Smooth muscle cell (in vitro differentiated cells): Measurements from ENCODE around the gene KAT5. TPM values are rescaled to one million over a fixed set of nuclear protein-coding genes. Genes with fewer than 3 reads are reported as not detected.
A peak's percentile ranks its signal among the peaks of the same experiment; 100 is the strongest.

Experiments used
- DNase-seq: peaks from one replicate; lab custom pipeline; 2025; ENCODE audit not compliant: unreplicated experiment; lab: John Stamatoyannopoulos, UW
- H2AFZ ChIP-seq: fragments of 200-600 bp; sonication (generic); 2 replicates; pipeline ENCODE4 v1.6.0; 2016; ENCODE audit warnings: antibody characterized with exemption, low read depth, mild to moderate bottlenecking
- H3F3A ChIP-seq: fragments of 200-600 bp; sonication (generic); 2 replicates; pipeline ENCODE4 v1.6.0; 2017; ENCODE audit warnings: antibody characterized with exemption, low read depth
- H3K27ac ChIP-seq: fragments of 200-600 bp; sonication (generic); 2 replicates; pipeline ENCODE4 v1.5.1; 2016; ENCODE audit warnings: low read depth, mild to moderate bottlenecking
- H3K27me3 ChIP-seq: fragments of 200-600 bp; sonication (generic); 2 replicates; pipeline ENCODE4 v1.6.1; 2016; ENCODE audit warnings: low read depth, mild to moderate bottlenecking
- H3K36me3 ChIP-seq: fragments of 200-600 bp; sonication (generic); 2 replicates; pipeline ENCODE4 v1.5.1; 2016; ENCODE audit warnings: low read depth
- H3K4me1 ChIP-seq: fragments of 200-600 bp; sonication (generic); 2 replicates; pipeline ENCODE4 v1.5.1; 2016; ENCODE audit warnings: low read depth
- H3K4me2 ChIP-seq: fragments of 200-600 bp; sonication (generic); 2 replicates; pipeline ENCODE4 v1.6.0; 2016; ENCODE audit warnings: mild to moderate bottlenecking
- H3K4me3 ChIP-seq: fragments of 200-600 bp; sonication (generic); 2 replicates; pipeline ENCODE4 v1.5.1; 2016; ENCODE audit warnings: mild to moderate bottlenecking
- H3K79me2 ChIP-seq: fragments of 200-600 bp; sonication (generic); 2 replicates; pipeline ENCODE4 v1.6.0; 2016; ENCODE audit warnings: low read depth, mild to moderate bottlenecking
- H3K9ac ChIP-seq: fragments of 200-600 bp; sonication (generic); 2 replicates; pipeline ENCODE4 v1.6.0; 2016; ENCODE audit warnings: low read depth
- H3K9me3 ChIP-seq: fragments of 200-600 bp; sonication (generic); replicated peaks from 2 replicates; pipeline ENCODE4 v1.5.1; 2016; ENCODE audit warnings: low read depth
- H4K20me1 ChIP-seq: fragments of 200-600 bp; sonication (generic); 2 replicates; pipeline ENCODE4 v1.6.0; 2016; ENCODE audit warnings: low read depth
- WGBS: methylation state at CpG from one replicate; pipeline ENCODE4 v1.1.7; 2016; ENCODE audit warnings: low lambda C conversion rate; 5-methylcytosine and 5-hydroxymethylcytosine counted together
- polyA plus RNA-seq: library from polyadenylated mRNA; unstranded; fragments of >200 nt; fragmentation: Nextera tagmentation; extraction: Ambion mirVana; gene quantifications from 2 replicates; pipeline ENCODE4 v1.2.1, GENCODE V29; 2016
- total RNA-seq: library from RNA; depleted of rRNA; stranded (reverse); fragments of >200 nt; gene quantifications from 2 replicates; pipeline ENCODE4 v1.2.3, GENCODE V29; 2014
- TF ChIP-seq, protein P1 (sequence below): fragments of 200-600 bp; sonication (generic); IDR thresholded peaks from 2 replicates; pipeline ENCODE4 v1.5.1; 2017; ENCODE audit warnings: borderline replicate concordance, mild to moderate bottlenecking, antibody characterized with exemption; ENCODE audit not compliant: insufficient read depth, poor library complexity, severe bottlenecking

KAT5 gene
- total and polyA plus RNA-seq, 2 experiments from 2014 or later: 37.0 to 38.8 TPM

DNA sequence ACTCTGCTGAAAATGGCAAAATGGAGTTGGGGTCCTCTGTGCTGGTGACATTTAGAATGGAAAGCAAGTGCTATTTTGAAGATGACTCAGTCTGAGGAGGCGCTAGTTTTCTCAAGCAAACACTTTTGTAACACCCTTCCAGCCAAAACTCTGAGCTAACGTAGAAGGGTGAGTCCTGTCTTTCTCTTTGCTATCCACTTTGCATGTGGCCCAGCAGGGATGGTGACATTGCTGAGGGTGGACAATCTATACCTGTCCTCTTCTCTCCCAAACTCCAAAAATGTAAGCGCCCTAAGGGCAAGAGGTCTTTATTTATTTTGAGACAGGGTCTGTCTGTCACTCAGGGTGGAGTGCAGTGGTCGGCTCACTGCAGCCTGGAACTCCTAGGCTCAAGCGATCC is 3.6 kb upstream of the KAT5 start:
- no peak overlapping the region for H3K4me2 ChIP-seq
- H4K20me1 ChIP-seq: no peaks in the 10 kb centered on the region
- TF ChIP-seq, protein P1, sequence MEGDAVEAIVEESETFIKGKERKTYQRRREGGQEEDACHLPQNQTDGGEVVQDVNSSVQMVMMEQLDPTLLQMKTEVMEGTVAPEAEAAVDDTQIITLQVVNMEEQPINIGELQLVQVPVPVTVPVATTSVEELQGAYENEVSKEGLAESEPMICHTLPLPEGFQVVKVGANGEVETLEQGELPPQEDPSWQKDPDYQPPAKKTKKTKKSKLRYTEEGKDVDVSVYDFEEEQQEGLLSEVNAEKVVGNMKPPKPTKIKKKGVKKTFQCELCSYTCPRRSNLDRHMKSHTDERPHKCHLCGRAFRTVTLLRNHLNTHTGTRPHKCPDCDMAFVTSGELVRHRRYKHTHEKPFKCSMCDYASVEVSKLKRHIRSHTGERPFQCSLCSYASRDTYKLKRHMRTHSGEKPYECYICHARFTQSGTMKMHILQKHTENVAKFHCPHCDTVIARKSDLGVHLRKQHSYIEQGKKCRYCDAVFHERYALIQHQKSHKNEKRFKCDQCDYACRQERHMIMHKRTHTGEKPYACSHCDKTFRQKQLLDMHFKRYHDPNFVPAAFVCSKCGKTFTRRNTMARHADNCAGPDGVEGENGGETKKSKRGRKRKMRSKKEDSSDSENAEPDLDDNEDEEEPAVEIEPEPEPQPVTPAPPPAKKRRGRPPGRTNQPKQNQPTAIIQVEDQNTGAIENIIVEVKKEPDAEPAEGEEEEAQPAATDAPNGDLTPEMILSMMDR: no peak
- no peaks in the 10 kb centered on the region for H3K36me3 ChIP-seq
- no peaks in the 10 kb centered on the region for H3K27me3 ChIP-seq
- H3K9me3 ChIP-seq: no peaks in the 10 kb centered on the region
- no peak overlapping the region for H3K9ac ChIP-seq
- 88% methylated on average over 5 of the region's 5 CpGs for WGBS
- no peaks in the 10 kb centered on the region for H3K4me1 ChIP-seq
- no peak overlapping the region for H3K4me3 ChIP-seq
- H2AFZ ChIP-seq: no peak overlapping the region
- no peaks in the 10 kb centered on the region for H3K79me2 ChIP-seq
- H3F3A ChIP-seq: no peaks in the 10 kb centered on the region
- DNase-seq: no peak
- H3K27ac ChIP-seq: no peak overlapping the region

DNA sequence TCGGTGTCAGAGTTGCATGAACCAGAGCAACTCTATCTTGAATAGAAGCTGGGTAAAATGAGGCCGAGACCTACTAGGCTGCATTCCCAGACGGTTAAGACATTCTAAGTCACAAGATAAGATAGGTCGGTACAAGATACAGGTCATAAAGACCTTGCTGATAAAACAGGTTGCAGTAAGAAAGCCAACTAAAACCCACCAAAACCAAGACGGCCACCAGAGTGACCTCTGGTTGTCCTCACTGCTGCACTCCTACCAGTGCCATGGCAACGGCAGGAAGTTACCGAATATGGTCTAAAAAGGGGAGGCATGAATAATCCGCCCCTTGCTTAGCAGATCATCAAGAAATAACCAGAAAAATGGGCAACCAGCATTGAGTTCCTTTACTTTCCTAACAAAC is 2.4 kb upstream of the KAT5 start:
- Histone ChIP-seq H3K79me2 (no peaks in the 10 kb centered on the region), H3K9ac (no peak overlapping the region), H3K4me3 (no peak overlapping the region), H2AFZ (no peak overlapping the region), H3K36me3 (no peaks in the 10 kb centered on the region), H3K4me1 (no peaks in the 10 kb centered on the region), H3F3A (no peaks in the 10 kb centered on the region), H3K27me3 (no peaks in the 10 kb centered on the region), H4K20me1 (no peaks in the 10 kb centered on the region), H3K4me2 (no peak overlapping the region), H3K27ac (no peak overlapping the region), H3K9me3 (no peaks in the 10 kb centered on the region)
- DNase-seq: no peak
- TF ChIP-seq, protein P1: no peak
- 55% methylated on average over 8 of the region's 8 CpGs for WGBS

DNA sequence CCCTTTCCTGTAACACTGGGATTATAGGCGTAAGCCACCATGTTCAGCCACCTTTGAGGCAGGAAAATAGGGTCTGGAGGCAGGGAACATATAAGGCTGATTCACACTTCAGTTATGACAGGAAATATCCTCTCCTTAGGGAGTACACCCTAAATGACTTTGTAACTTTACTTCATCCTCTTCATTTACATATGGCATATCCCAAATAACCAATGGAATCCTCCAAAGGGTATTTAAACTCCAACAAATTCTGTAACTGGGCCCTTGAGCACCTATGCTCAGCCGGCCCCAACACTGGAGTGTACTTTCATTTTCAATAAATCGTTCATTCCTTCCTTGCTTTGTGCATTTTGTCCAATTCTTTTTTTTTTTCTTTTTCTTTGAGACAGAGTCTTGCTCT is 1.6 kb upstream of the KAT5 start:
- Histone ChIP-seq H3K27ac (no peak overlapping the region), H3K9me3 (no peaks in the 10 kb centered on the region), H3K4me1 (no peaks in the 10 kb centered on the region), H3K4me2 (no peak overlapping the region), H3K27me3 (no peaks in the 10 kb centered on the region), H3F3A (no peaks in the 10 kb centered on the region), H2AFZ (no peak overlapping the region), H3K9ac (no peak overlapping the region), H3K79me2 (no peaks in the 10 kb centered on the region), H3K4me3 (no peak overlapping the region), H3K36me3 (no peaks in the 10 kb centered on the region), H4K20me1 (no peaks in the 10 kb centered on the region)
- no peak for DNase-seq
- TF ChIP-seq, protein P1: no peak
- 96% methylated on average over 3 of the region's 3 CpGs for WGBS

DNA sequence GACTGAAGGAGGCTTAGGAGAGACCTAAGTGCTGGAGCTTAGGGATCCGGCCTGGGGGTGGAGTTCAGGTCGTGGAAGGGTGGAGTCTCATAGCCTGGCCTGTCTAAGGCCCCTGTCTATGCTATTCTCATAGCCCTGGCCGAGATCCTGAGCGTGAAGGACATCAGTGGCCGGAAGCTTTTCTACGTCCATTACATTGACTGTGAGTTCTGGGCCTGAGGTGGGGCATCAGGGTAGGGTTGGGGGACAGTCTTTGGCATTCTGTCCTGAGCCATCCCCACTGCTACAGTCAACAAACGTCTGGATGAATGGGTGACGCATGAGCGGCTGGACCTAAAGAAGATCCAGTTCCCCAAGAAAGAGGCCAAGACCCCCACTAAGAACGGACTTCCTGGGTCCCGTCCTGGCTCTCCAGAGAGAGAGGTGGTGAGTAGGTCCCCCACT is 603 bp downstream of the KAT5 start:
- H4K20me1 ChIP-seq: peaks cover 1% of the 10 kb centered on the region
- no peaks in the 10 kb centered on the region for H3F3A ChIP-seq
- H3K79me2 ChIP-seq: no peaks in the 10 kb centered on the region
- TF ChIP-seq, protein P1: no peak
- H3K36me3 ChIP-seq: no peaks in the 10 kb centered on the region
- no peak for DNase-seq
- H2AFZ ChIP-seq: no peak overlapping the region
- H3K4me3 ChIP-seq: peak overlapping the region; percentile 63
- WGBS: 47% methylated on average over 11 of the region's 11 CpGs
- no peaks in the 10 kb centered on the region for H3K4me1 ChIP-seq
- no peaks in the 10 kb centered on the region for H3K27me3 ChIP-seq
- peak overlapping the region; percentile 98 for H3K27ac ChIP-seq
- H3K4me2 ChIP-seq: peak overlapping the region; percentile 82
- H3K9me3 ChIP-seq: no peaks in the 10 kb centered on the region
- H3K9ac ChIP-seq: peak overlapping the region; percentile 94
